GM15510 (cell line): ENCODE results near the gene MRPL52.

ENCODE experiments used
- POLR2A ChIP-seq: IDR thresholded peaks from 3 replicates; pipeline ENCODE4 v1.6.1; 2011; ENCODE audit warnings: borderline replicate concordance; ENCODE audit not compliant: insufficient read length; ENCODE audit errors: extremely low read depth

MRPL52 gene

DNA sequence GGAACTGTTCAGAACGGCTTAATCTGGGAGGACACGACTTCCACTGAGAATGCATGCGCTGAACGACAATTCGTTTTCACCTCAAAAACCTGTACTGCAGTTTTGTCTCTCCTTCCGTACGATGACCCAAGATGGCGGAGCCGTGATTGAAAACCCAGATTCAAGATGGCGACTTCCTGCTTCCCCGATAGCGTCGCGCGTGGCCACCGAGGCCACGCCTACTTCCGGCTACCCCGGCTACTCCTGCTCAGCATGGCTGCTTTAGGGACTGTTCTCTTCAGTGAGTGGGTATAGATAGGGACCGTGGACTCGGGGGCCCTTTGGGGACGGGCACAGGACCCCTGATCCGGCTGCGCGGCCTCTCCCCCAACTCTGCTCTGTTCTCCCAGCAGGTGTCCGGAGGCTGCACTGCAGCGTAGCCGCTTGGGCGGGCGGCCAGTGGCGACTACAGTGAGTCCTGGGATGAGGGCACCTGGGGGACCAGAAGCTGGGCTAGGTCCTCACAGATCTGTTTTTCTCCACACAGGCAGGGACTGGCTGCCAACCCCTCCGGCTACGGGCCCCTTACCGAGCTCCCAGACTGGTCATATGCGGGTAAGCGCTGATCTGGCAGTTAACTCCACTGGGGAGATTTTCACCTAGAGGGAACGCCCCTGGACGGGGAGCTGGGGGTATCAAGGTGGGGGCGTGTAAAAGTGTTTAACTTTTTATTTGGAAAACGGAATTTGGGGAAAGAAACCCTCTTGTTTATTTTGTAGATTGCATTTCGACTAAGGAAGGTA lies at the start of gene MRPL52:
Gene MRPL52, plus strand, starts transcription at position 227 of the 782 bp plus-strand sequence. Its CDS starts 26 bp downstream, at position 253.
- TF ChIP-seq POLR2A: peak; percentile 82

DNA sequence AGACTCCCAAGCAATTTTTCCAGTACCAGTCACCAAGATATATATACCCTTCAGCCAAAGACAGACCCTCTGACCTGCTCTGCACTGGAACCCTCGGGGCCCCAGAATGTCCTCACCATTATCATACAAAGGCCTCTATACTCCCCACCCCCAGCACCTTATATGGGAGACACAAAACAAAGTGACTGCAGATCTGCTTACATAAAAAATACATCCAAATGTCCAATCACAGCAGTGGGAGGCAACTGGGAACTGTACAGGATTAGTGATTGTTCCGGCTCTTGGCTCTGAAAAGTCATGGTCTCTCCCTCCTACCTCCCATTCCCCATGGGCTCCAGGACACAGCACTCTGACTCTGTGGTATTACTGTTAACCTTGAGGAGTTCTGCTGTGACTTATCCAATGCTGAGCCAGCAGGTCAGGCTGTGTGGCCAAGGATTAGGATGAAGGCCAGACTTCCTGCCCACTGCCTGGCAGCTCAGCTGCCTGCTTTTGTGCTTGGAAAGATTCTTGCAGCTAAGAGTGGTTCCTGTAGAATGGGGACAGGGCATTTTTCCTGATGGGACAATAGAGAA lies 49.5 kb upstream of the MRPL52 start:
- no peak for TF ChIP-seq POLR2A

DNA sequence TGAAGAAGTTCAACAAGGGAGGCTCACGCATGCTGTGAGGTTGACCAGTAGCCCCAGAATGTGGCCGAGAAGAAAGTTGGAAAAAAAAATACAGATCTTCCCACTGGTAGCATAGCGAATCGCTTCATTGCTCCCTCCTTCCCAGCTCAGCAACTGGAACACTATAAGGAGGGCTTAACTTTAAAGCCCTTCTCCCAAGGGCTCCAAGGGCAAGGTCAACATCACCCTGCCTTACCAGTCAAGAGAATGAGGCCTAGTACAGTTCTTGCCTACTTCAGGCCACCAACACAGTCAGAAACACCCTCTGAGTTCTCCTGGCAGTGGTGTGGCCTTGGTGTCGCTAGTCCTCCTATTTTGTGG lies 48.8 kb upstream of the MRPL52 start:
- no peak for TF ChIP-seq POLR2A

DNA sequence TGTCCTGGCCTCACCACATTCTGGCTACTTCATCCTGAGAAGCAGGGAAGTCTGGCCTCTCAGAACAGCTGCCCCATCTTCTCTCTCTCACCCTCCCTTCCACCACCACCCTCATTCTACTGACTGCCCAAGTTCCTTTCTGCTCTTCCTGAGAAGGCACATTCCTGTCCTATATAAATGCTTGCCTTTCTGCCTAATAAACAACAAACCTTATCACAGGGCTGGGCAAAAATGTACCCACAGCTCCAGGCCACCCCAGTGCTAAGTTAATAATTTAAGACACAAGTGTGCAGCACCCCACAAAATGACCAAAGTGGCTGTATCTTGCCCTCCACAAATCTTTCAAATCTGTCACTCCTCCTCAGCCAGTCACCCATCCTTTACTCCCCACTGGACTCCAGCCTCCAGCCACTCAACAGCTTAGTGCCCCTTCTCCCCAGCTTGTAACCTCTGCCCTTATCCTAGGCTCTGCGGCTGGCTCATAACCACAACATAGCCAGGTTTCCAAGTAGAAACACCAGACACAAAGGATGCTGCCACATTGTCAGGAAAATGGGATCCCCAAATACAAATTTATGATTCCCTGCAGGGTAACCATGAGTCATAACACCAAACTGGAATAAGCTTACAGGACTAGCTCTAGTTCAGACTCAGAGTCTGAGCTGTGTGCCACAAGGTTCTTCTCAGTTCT lies 48.2 kb upstream of the MRPL52 start:
- no peak for TF ChIP-seq POLR2A

DNA sequence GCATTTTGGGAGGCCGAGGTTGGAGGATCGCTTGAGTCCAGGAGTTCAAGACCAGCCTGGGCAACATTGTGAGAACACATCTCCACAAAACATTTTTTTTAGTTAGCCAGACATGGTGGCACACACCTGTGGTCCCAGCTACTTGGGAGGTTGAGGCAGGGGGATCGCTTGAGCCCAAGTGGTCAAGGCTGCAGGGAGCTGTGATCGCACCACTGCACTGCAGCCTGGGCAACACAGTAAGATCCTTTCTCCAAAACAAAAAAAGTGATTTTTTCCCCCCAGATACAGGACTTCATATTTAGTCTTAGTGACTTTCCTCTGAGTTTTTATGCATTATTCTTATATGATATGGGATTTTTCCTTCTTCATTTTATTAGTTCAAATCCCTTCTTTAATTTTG lies 43.0 kb upstream of the MRPL52 start:
- no peak for TF ChIP-seq POLR2A

DNA sequence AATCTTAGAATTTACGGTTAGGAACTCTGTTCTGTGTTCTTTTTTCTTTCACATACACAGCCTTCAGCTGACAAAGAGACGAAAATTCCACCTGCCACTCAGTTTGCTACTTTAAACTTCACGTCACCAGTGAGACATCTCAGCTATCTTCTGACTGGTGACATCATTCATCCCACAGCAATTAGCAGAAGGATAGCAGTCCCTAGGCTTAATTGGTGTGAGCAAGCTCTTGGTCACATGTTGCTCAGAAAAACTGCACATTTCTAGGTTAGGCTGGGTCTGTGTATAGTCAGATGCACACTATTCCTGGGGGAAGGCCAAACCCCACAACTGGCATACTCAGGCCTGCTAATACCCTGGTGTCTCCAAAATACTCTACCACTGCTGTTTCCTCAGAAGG lies 38.4 kb upstream of the MRPL52 start:
- no peak for TF ChIP-seq POLR2A

DNA sequence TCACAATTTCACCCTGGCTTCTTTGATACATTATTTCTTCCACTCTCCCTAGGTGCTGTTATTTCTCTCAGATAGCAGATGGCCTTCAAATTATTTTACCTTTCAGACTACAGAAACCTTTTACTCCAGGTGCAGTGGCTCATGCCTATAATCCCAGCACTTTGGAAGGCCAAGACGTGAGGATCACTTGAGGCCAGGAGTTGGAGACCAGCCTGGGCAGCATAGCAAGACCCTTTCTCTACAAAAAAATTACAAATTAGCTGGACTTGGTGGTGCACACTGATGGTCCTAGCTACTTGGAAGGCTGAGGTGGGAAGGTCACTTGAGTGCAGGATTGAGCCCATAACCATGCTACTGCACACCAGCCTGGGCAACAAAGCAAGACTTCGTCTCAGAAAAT lies 37.5 kb upstream of the MRPL52 start:
- no peak for TF ChIP-seq POLR2A

DNA sequence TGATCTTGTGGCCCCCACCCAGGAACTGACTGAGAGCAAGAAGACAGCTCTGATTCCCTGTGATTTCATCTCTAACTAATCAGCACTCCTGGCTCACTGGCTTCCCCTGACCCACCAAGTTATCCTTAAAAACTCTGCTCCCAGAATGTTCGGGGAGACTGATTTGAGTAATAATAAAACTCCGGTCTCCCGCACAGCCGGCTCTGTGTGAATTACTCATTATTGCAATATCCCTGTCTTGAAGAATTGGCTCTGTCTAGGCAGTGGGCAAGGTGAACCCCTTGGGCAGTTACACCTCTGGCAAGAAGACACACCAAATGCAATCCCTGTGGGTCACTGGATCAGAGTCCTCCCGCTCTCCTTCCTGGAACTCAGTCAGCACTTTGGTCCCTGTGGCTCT lies 35.7 kb upstream of the MRPL52 start:
- no peak for TF ChIP-seq POLR2A

DNA sequence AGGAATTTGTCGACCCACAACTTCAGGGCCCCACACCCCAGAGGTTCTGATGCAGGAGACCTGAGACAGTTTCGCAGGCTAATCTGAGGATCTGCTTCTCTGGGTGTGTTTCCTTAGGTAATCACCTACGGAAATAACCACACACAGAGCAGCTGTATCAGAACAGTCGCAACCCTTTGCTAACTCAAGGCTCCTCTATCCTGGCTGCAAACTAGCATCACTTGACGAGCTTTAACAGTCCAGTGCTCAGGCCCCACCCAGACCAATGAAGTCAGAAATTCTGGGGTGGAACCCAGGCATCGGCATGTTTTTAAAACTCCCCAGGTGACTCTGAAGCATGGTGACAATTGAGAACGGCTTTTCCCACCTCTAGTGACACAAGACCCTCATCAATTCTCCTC lies 35.1 kb upstream of the MRPL52 start:
- no peak for TF ChIP-seq POLR2A

DNA sequence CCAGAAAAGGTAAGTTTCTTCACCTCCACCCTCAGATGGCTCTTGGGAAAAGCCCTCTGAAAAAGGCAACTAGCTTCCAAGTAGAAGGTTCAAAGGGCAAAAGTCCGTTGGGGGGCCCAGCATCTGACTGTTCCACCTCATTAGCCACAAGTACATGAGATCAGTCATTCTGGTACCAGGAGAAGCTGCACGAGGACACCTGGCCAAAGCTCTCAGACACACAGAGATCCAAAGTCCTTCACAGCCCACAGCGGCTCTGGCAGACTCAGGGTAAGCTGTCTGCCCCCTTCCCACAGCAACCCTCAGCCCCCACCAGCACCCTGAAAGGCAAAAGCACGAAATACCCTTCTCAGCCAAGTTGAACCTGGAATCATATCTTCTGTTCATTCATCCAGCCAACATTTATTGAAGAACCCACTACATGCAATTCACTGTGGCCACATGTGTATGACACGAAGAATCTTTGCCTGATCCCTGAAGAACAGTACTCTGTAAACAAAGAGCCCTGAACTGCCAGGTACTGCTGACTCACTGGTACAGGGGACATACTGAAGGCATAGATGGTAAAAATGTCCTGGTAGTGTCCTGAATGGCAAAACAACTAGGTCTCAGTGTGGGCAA lies 33.5 kb upstream of the MRPL52 start:
- TF ChIP-seq POLR2A: no peak

DNA sequence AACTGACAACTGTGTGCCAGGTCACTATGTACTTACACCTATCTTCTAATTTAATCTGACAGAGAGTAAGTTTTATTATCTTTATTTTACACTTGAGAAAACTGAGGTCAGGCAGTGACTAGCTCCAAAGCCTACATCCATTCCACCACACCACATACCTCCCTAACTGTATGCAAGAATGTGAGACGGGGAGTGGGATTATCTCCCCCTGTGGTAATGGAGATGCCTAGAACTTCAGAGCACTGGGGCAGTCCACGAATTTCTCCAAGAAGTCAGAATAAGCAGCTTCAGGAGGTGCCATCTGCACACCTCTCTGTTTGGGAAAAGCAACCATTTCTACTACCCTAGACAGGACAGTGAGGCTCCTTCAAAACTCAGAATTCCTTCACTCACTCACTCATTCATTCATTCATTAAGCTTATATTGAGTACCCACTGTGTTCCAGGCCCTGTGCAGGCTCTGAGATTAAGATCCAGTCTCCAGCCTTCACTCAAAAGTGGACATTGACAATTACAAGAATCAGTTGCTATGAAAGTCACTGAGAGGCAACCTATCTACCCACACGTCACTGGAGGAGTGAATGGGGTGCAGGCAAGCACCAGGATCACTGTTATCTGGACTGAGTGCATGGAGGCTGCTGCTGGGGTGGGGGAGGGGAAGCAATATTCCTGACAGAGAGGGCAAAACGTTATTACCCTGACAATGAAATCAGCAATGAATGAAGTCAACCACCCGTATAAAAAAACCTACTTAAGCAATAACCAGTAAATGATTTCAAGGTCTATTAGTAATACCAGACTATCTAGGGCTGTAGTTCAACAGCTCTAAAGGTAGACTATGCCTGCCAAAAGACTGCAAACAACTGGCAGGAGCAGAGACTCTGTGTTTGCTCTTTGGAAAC lies 32.4 kb upstream of the MRPL52 start:
- TF ChIP-seq POLR2A: no peak

DNA sequence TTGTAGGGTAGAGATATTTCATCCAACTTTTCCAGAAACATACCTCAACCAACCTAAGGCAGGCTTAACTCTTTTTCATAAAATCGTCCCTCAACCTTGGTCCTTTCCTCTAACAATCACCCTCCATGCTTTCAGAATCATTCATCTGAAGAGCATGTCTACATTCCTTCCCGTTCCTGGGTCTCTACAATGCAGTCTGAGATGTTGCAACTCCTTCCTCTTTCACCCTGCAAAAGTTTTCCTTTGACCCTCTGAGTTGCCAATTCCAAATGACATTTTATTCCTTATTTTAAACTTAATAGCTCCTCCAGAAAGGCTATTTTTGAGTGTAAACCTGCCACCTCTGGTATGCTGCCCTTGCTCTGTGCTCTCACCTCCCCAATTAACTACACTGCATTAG lies 31.2 kb upstream of the MRPL52 start:
- no peak for TF ChIP-seq POLR2A

DNA sequence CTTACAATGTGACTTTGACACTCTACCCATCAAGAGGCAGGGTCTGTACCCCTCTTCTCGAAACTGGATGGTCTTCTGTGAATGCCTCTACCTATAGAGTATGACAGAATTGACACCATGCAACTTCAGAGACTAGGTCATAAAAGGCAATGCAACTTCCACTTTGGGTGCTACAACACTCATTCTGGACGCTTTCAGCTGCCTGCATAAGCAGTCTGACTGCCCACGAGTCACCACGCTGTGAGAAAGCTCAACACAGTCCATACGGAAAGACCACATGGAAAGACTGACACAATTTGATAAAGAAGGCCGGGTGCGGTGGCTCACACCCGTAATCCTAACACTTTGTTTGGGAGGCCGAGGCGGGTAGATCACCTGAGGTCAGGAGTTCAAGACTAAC lies 29.3 kb upstream of the MRPL52 start:
- TF ChIP-seq POLR2A: no peak

DNA sequence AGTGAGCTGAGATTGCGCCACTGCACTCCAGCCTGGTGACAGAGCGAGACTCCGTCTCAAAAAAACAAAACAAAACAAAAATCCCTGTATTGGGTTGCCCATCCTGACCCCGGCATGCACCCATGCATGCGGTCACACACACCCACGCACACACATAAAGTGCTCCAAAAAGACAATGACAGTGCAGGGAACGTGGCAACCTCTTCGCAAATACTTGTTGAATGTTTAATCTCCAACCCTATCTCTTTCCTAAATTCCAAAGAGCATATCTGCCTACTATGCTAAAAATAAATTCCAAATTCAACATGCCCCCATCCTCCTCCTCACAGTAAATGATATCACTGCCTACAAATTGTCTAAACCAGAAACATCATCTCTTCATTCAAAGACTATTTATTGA lies 28.0 kb upstream of the MRPL52 start:
- TF ChIP-seq POLR2A: no peak

DNA sequence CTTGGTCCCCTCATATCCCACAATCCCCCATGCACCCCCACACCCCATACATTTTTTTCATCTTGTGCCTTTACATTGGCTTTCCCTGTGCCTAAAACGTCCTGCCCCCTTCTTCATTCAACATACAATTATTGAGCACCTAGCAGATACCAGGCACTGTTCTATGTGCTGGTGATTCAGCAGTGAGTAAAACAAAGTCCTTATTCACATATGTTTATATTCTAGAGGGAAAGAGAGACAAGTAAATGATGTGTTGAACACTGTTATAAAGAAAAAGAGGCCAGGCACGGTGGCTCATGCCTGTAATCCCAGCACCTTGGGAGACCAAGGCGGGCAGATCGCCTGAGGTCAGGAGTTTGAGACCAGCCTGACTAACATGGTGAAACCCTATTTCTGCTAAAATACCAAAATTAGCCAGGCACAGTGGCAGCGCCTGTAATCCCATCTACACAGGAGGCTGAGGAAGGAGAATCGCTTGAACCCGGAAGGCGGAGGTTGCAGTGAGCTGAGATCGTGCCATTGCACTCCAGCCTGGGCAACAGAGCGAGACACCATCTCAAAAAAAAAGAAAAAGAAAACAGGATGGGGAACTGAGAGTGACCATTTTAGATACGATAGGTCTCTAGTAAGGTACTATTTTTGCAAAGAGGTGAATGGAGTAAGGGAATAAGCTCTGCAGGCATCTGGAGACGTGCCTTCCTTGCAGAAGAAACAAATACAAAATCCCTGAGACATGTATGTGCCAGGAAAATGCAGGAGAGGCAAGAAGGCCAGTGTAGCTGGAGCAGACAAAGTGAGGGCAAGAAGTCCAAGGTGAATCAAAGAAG lies 26.6 kb upstream of the MRPL52 start:
- TF ChIP-seq POLR2A: no peak

DNA sequence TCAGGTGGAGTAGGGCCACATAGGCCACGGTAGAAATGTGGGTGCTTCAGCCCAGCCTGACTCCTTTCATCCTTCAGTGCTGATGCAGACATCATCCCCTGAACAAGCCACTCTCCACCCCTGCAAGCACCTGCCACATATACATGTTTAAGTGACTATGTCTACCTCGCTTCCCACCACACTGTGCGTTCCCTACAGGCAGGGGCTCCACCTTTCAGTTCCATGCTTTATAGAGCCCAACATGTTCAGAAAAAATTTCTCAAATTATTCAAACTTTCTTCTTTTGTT lies 26.1 kb upstream of the MRPL52 start:
- no peak for TF ChIP-seq POLR2A
